Retina (tissue), 1 donor: ENCODE data around the gene TUBE1.
"Not testable (repeated sequence)": the region's sequence is repeated elsewhere in the genome, so short reads cannot be mapped to it uniquely, and the experiment has no call there.

Experiments used
- DNase-seq: peaks from one replicate; pipeline ENCODE4 v3.0.0-alpha.2; 2016

TUBE1 gene

DNA sequence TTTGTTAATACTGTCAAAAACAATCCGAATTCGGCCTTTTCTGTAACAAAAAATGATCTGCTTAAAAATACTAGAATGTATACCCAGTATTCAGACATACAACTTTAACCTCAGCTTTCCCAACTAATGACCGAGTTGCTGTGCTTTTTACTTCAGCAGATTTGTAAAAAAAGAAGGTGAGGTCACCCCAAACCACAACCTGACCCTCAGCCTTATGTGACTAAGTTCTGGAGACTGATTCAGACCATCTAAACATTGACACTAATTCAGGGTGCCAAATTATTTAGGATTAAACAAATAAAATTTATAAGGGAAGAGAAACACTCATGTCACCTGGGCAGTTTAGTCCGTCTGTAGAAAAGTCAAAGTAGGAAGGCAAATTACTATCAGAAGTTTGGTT lies 25.7 kb downstream of the TUBE1 start:
- no peak for DNase-seq

DNA sequence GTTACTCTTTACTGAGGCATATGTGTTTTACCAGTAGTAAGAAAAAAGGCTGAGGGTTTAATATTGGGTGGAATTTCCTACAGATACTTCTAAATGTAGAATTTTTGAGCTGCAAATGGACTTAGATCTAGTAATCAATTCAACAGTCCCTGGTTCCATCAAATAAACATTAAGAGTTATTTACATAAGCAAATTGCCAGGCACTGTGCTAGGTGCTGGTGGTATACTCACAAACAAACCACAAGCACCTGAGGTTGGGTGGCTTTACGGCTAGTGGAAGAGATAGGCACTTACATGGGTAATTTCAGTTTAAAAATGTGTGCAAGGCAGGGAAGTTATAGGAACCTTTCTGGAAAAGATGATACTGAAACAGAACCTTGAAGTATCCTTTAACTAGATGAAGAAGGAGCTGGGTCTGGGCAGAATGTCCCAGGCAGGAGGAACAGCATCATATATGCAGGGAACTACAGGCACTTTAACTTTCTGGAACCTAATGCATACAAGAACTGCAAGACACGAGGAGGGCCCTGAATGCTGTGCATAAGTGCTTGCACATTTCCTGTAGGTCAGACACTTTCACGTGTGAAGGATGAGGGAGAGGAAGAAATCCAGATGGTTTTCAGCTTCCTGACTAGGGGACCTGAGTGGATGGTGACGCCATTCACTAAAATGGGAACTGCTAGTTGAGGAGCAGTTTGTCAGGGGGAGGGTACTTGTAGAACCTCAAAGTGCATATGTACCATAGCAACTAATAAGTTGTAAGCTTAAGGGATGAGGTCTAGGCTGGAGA lies 28.8 kb downstream of the TUBE1 start:
- no peak for DNase-seq

DNA sequence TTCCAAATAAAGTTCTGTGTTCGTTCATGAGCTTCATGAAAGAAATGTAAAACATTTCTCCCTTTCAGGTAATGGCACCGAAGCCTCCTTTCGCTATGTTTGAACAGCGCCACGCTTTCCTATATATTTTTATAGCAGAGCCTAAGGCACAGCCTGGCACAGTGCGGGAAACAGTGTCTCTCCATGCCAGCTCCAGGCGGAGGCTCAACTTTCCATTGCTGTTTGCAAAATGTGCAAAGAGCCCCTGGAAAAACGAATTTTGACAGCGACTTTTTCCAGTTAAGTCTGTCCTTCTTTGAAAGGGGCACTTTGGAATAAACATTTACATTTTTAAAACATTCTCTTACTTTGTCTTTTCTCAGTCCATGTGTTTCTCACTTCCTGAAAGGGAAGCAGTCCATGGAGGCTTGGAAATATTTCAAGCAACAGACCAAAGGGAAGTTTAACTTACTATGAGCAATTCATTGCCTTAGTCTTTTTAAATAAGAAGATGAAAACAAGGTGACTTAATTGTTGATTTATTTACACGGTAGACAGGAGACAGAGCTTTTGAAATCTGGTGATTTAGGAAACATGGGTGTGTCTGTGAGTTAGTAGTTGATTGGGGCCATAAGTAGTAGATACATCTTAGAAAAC lies 32.6 kb downstream of the TUBE1 start:
- DNase-seq: no peak

DNA sequence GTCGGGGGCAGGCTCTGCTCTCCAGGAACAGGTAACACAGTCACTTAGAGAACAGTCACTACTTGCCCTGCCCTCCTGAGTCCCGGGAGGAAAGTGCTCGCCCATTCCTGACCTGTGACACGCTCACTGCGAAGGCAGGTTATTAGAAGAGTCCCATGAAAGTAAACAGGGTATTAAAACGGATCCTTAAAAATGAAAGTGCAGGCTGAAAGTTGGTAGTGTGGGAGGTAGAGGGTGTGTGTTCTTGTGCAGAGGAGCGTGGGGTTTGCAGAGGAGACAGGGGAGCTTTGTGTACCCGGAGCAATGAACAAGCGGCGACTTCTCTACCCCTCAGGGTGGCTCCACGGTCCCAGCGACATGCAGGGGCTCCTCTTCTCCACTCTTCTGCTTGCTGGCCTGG lies 33.3 kb downstream of the TUBE1 start, which contains the start of gene CCN6:
TSS of gene CCN6 (plus strand) at position 104 of the 400 bp plus-strand sequence. CDS start at position 358, 254 bp downstream.
- DNase-seq: no peak

DNA sequence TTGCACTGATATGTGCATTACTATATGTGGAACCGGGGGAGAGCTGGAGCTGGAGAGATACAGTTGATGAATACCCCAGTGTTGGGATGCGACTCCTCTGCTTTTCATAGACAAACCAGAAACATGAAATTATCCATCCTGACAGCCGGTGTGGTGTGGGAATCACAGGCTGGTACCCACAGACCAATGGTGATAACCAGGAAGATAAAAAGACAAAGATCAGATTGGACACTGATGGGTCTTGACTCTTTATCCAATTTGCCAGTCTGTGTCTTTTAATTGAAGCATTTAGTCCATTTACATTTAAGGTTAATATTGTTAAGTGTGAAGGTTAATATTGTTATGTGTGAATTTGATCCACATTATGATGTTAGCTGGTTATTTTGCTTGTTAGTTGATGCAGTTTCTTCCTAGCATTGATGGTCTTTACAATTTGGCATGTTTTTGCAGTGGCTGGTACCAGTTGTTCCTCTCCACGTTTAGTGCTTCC lies 36.0 kb downstream of the TUBE1 start:
- DNase-seq: not testable (repeated sequence)

DNA sequence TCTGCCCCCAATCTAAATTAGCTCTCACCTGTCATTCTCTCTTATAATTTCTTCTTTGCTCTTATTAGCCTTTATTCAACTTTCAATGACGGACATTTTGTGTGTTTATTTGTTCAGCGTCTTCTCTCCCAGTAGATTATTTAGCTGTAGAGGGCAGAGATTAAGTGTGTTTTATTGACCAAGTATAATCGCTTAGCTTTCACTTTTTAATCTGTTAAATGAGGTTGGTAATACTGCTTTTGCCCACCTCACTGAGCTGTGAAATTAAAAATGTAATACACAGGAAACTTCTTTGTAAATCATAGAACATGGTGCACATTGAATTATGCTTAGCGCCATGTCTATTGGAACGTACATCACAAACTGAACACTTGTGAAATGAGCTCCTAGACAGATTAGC lies 36.9 kb downstream of the TUBE1 start:
- no peak for DNase-seq

DNA sequence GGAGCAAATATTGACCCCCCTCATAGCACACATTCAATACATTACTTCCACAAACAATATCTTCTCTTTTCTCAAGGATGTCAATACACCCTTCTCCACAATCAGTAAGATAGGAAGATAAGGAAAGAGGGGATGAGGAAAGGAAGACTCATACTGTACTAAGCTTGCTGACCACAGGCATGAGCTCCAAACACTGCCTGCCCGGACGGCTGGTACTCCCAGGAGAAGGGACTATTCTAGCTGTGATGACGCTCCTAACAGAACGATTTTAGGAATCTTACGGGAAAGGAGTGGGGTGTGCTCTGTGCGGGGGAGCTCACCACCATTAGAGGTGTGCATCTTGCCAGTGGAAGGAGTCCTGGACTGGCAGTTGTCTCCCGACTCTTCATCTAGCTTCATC lies 37.3 kb downstream of the TUBE1 start:
- no peak for DNase-seq

DNA sequence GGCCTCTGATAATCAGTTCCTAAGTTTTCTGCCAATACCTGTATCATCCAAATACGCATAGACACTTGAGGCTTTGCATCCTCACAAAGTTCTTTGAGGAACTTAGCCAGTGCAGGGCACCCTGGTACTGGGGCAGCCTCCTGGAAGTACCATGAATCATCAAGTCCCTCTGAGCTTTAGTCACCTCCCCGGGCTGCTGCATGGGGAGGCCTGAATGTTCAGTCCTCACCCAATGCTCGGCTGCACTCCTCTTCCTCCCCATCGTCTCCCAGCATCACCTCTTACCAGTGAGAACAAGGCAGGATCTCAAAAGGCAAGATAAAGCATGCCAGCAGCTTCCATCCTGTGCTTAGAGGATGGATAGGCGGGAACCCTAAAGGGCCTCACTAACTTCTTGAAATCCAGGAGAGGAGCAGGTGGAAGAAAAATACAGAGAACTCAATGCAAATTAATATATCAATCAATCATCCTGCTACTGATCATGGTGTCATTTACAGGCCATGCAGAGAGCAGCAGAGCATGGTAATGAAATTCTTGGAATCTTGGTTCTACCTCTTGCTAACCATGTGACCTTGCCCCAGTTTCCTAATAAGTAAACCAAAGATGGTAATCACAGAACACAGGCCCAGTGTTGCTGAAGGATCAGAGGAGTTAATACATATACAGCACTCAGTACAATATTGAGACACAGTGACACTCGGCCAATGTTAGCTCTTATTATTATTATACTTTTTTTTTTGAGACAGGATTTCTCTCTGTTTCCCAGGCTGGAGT lies 38.1 kb downstream of the TUBE1 start:
- no peak for DNase-seq

DNA sequence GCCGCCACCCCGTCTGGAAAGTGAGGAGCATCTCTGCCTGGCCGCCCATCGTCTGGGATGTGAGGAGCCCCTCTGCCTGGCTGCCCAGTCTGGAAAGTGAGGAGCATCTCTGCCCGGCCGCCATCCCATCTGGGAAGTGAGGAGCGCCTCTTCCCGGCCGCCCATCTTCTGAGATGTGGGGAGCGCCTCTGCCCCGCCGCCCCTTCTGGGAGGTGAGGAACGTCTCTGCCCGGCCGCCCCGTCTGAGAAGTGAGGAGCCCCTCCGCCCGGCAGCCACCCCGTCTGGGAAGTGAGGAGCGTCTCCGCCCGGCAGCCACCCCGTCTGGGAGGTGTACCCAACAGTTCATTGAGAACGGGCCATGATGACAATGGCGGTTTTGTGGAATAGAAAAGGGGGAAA lies 39.8 kb downstream of the TUBE1 start:
- not testable (repeated sequence) for DNase-seq

DNA sequence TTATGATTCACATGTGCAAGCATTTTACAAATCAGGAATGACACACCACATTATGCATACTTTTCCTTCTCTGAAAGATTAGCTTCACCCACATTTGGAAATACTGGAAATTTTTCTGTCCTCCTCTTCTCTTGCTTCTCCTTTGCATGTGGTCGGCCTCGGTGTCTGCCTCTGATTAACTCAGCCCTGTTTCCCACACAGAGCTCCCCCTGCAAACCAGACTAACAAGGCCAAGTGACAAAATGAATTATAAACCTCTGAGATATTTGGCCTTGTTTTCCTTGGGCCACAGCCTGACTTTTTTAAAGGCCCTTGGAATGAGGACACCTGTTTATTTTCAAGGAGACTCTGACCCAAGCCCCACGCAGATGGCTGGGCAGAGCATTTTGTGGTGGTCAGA lies 42.4 kb downstream of the TUBE1 start:
- no peak for DNase-seq

DNA sequence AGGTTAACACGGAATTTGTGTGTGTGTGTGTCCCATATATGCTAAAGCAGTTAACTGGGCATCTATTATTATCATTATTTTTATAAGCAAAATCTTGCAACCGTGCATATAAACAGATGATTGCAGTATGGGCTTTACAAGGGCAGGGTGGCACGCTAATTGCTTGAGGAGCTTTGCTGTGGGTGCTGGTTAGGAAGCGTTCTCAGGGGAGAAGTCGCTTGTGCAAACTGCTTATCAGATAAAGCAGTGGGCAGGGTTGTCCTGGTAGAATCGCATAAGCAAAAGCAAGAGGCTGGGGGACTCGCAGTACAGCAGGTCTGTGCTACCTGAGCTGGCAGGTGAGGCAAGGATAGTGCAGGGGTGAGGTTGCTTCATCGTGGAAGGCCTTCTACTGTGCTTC lies 43.1 kb downstream of the TUBE1 start:
- no peak for DNase-seq

DNA sequence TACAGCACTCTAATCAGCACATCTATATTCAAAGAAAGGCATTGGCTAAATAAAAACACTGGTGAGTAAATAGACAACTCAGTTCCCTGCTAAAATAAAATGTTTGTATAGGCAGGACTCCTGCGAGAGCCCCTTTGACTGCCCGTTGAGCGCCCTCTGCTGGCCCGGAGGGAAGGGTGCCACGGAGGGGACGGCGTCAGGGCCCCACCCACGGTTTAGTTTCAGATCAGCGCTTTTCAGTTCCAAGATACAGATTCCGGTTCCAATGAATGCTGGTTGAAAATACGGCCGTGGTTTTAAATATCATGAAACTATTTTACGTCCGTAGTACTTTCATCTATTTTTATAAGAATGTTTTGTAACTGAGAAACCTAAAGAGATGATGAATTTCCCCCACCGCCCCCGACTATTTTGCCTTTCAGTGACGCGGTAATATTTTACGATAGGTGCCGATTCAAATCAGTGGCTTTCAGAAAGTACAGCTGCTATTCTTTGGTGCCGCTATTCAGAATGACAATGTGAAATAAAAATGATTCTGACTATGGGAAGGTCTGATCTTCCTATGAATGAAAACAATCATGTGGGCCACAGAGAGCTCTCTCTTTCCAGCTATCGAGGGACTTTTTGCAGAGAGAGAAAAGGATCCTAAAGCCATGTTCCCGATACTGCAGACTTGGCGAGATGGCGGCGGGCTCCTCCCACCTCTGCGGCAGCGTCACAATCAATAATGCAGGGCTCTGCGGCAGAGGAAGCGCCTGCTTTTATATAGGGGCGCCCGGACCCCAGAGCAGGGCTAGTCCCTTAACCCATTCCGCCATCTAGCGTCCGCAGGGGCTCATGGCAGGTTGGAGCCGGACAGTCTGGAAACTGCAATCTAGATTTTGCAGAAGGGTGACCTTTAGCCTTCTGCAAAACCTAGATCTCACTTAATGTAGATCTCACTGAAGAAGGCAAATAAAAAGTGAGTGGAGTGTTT lies 44.0 kb downstream of the TUBE1 start:
- DNase-seq: peak; percentile 96

DNA sequence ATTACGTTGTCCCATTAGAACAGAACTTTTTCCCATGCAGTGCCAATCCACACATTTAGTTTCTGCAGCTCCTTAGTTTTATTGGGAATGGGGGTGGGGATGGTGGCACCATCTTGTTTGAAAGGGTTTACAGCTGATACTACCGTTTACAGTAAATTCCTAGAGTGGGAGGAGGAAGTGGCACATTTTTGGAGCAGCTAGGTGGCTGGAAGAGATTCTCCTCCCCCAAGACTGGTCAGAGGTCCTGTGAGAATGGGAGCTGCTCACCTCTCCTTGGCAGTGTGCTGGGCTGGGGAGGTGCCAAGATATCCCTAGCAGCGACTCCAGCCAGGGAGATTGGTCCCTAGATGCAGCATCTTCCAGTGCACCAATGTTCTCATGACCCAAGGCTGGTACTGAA lies 45.7 kb downstream of the TUBE1 start:
- no peak for DNase-seq

DNA sequence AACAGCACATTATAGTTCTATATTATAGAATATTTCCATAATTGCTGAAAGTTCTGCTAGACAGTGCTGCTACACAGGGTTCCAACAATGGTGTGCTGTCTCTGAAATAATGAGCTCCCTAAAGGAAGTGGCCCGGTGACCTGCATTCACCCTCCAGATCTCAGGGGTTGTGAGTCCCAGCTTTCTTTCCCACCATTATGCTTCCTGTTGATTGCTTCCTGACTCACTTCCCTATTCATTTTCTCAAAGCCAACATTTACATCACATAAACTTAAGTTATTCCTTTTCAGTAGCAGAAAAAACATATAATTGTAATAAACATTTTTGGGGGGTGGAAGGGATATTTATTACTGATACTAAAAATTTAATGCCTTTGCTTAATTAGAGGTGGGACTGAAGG lies 46.3 kb downstream of the TUBE1 start:
- DNase-seq: no peak

DNA sequence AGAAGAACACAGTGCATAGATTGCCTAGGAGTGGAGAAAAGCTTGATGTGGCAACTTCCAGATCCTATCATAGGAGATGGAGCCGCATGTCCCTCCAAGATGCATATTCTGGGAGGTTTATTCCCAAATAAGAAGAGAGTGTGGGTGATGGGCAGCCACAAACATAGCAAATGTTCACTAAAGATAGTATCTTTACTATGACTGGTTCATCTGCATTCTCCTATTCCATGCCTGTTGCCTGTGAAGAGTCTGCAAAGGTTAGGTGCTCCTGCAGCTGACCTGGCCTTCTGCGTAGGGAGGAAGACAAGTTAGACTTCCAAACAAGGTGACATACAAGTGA lies 47.9 kb downstream of the TUBE1 start:
- DNase-seq: no peak

DNA sequence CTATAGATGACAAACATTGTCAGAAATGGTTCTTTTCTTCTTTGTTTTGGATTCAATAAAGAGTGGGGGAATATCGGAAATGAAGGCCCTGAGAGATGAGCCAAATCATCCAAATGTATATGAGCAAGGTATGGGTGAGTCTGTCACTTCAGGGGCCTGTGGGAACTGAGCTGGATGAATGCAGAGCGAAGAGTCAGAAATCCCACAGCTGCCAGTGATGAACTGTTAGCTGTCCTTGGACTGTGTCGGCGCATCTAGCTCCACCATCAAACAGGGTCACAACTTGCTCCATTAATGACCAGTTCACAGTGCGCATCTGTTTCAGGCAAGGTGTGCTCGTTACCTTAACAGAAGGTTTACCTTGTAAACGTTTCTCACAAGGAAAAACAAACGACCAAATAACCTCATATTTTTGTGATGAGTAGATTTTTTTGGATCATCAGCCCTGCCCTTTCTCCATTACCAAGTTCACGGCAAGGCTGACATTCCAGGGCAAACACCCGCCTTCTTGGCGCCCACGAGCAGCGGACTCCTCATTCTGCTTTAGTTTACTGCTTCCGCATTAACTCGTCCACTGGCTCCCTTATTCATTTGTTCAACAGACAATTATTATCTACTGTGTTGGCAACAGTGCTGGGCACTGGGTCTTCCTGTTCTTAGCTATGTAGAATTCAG lies 48.4 kb downstream of the TUBE1 start:
- DNase-seq: no peak

DNA sequence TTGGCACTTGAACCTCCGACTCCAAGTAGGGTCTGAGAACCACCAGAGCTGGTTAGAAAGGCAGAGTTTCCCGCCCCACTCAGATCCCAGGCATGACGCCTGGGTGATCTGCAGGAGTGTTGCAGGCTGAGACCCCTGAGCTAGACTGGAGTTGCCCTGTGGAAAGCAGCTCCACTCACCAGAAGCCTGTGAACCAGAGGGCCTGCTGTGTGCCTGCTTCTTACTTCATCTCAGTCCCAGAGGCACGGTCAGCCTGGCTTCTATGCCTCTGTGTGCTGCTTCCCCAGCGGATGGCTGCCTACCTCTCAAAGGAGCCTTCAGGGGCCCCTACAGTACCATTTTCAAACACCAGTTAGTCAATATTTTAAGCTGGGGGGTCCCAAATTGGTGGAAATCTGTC lies 49.0 kb downstream of the TUBE1 start:
- peak; percentile 33 for DNase-seq

DNA sequence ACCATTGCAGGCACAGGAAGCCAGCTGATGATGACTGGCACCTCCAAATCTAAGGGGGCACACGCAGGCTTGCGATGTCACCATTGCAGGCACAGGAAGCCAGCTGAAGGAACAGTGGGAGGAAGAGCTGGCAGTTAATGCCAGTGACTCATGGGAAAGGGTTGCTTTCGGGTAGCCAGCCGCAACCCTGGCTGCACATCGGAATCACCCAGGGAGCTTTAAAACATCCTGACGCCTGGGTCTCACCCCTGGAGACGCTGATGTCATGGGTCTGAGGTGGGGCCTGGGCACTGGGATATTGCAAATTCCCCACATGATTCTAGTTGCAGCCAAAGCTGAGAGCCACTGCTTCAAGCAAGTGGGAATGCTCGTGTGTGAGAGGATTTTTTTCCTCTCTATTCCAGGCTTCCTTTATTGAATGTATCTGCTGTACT lies 49.5 kb downstream of the TUBE1 start:
- no peak for DNase-seq

DNA sequence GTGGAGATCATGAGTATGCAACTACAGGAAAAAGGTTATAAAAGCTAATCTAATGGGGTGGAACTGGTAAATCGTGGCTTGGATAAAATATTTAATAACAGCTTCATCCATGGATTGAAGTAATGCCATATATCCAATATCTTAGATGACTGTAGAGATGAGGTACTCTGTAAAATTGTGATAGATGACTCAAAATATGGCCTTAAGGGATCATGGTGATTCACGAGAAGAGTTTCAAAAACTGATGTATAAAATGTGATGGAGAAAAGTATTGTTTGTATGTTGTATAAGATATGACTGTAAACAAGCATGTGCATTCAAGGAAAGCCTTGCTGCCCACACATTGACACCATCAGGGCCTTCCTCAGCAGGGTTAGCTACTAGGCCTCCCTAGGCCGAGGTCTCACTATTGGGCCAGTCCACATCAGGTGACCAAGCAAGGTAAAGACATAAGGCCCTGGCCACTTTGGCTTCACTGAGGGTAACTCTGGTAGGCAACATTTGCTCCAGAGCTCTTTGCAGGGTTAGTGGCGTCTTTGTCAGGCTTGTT lies 51.1 kb downstream of the TUBE1 start:
- no peak for DNase-seq

DNA sequence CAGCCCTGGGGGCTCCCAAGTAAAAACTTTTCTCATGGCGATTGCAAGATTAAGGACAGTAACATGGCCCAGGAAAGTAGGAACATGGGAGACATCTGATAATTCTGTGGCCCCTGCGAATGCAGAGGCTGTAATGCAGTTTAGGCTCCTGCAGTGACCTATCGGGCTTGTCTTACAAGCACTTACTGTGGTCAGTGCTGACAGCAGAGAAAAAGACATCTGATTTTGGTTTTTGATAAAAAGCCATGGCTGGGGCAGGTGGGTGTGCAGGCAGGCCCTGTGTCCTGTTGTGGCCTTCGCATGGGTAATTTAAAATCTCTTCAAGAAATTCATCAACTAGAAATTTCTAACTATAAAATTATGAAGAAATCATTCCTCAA lies 52.7 kb downstream of the TUBE1 start:
- no peak for DNase-seq

DNA sequence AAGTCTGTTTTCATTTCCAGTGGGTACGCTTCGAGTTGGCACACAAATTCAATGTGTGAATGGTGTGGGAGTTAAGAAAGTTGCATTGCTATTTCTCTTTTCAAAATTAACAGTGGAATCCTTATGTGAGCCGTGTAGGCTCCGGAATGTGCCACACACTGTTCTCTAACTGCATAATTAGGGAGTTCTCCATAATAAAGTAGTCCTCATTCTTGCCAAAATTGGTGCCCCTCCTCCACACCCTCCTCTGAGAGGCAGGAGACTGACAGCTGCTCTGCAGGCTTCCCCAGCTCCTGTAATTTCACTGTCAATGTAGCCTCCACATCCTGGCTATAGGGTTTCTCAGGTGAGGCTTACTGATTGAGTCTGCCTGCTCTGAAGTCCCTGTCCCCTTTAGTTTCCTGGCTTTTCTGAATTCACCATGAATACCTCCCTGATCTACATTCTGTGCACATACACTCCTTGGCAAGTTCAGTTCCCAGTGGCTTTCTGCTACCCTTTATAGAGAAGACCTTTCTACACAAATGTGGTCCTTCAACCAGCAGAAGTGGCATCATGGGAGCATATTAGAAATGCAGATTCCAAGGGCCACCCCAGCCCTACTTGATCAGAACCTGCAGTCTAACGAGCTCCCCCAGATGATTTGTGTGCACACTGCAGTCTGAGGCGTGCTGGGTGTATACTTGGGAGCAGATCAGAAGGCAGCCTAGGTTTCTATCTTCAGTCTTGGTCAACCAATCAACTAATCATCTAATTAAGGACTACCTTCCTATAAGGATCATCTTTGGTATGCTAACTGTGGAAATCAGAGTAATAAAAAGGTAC lies 53.3 kb downstream of the TUBE1 start:
- no peak for DNase-seq
